HG03175 (cell line): ENCODE data around the gene SHOX.
"Not testable (repeated sequence)": the region's sequence is repeated elsewhere in the genome, so short reads cannot be mapped to it uniquely, and the experiment has no call there.

Experiments
- ATAC-seq: cut with Tn5 transposase; IDR thresholded peaks from one replicate; pipeline ENCODE4 v1.9.1; 2021; ENCODE audit warnings: mild to moderate bottlenecking, moderate library complexity; ENCODE audit not compliant: unreplicated experiment

Gene SHOX

DNA sequence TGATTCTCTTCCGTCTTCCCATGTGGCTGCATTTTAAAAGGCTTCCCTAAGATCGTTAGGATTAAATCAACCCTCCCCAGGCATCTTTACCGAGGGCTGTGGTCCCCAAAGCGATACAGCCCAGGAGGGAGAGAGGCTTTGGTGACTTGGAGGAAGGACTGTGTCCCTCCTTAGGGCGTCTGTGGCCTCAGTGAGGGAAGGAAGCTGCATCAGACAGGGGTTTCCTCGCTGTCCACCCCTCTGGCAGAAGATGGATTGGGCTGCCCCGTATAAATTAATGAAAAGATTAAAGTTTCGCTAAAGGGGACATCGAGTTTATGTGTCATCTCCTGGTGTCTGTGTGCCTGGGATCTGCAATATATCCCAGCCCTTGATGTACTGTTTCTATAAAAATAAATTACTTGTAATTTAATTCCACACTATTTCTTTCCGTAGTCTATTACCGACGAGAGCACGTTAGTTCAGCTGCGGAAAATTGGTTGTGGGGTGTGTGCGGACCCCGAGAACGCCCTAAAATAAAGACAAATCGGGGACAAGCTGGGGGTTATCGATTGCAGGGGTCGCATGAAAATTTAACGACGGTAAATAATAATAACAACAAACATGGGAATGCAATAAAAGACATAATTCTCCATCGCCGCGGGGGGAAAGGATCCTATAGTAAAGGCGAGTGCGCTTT is 6.5 kb downstream of the SHOX start:
- ATAC-seq, result no peak

DNA sequence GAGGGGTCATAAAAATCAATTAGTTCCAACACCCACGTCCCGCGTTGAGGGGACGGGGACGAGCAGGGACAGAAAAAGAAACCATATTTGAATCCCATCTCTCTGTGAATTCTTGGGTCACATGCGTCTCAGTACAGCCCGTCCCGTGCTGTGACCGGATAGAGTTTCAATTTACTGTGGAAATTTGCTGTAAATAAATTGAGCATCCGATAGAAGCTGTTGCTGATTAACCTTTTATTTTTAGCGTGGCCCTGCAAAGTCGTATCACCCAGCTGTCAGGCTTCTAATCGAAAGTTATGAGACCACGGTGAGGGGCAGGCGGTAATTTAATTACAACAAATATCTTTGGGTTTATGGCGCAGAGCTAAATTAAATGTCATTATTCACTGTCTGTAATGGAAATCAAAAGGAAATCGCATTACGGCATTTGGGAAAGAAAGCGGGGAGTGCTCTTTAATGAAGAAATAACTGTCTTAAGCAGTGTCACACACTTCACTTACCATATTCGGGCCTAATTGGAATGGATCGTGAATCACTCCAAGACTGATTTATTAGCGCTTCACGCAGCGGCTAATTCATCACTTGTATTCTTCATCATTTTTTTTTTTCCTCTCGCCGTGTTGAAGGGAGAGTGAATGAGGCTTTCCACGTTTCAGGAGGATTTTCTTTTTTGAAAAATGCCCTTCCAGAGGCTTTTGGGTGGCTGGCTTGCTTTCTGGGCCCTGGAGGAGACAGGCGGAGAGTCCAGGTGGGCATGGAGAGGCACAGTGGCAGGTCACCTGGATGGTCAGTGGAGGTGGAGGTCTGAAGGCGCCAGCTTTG is 7.3 kb downstream of the SHOX start:
- ATAC-seq, result no peak

DNA sequence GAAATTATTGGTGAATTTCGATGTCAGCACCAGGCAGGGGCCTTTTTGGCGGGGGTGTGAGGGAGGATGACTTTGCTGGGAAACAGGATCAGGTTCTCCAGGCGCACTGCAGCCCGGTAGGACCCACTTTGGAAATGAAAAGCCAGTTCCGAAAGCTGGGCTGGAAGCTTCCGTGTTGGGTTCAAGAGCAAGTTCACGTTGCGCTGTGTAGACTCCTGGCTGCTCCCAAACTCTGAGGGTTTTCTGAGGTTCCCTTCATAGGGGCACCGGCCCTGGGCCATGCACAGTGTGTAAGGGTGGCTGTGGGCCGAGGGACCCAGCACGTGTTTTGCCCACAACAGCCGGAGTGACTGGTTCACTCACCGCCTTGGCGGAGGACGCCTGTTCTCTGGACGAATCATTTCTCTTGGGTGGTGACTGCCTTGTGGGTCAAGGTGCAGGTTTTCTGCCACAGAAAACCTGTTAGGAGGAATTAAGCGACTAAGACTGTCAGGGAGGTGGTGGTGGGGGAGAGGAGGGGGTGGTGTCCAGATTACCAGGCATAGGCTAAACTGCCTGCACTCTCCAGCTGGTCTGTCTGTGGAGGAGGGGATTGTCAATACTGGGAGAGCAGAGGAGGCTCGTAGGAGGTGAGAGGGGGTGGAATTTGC is 8.0 kb downstream of the SHOX start:
- ATAC-seq, result no peak

DNA sequence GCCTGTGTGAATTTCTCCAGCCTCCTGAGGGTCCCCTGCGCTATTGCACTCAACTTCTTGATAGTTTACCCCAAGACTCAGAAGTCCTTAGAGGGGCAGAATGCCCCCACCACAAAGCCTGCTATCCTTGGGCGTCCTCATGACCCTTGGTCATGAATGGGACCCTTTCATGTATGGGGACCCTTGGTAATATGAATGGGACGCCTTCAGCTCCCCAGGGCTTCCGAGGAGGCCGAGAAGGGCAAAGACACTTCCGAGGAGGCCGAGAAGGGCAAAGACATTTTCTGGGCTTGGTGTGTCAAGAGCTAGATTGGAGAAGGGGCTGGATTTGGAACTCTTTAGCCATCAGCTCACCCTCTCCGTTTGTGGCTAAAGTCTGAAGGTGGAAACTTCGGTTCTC is 8.6 kb downstream of the SHOX start:
- ATAC-seq, result no peak

DNA sequence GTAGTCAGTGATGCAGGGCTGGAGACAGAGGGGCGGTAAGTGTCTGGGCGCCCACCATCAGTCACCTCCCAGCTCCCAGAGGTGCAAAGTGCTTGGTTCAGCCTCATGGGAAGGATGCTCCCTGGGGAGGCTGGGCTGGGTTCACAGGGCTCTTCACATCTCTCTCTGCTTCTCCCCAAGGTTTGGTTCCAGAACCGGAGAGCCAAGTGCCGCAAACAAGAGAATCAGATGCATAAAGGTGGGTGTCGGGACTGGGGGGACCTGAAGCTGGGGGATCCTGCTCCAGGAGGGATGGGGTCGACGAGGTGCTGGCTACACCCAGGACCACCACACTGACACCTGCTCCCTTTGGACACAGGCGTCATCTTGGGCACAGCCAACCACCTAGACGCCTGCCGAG is 10.1 kb downstream of the SHOX start:
- no peak for ATAC-seq

DNA sequence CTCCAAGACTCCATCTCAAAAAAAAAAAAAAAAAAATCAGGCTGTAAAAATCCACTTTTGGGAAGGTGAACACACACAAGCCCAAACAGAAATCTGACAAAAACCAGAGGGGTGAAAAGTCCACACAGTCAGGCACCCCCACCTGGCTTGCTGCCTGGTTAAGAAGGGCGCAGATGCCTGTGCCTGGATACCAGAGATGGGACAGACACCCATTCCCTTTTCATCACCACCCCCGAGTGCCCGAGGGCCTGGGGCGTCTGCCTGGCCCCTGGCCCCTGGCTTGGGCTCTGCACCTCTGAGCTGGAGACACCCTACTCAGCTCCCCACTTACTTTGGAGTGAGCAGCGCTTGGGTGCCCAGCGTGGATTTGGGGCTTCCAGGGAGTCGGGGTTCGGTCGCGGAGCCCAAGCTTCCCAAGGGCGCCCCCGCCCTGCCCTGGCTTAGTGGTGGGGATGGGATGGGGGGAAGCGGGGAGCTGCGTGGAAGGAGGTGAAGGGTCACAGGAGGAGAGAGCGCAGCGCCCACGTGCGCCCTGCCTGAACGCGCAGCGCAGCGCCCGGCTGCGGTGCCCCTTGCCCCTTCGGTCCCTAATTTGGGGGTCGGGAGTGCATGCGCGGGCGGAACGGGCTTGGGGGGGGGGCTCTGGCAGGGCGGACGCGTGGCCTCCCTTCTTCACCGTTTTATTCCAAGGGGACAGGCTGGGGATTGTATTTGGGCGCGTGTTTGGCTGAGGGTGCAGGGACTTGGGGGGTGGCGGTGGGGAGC is 11.3 kb downstream of the SHOX start:
- no peak for ATAC-seq

DNA sequence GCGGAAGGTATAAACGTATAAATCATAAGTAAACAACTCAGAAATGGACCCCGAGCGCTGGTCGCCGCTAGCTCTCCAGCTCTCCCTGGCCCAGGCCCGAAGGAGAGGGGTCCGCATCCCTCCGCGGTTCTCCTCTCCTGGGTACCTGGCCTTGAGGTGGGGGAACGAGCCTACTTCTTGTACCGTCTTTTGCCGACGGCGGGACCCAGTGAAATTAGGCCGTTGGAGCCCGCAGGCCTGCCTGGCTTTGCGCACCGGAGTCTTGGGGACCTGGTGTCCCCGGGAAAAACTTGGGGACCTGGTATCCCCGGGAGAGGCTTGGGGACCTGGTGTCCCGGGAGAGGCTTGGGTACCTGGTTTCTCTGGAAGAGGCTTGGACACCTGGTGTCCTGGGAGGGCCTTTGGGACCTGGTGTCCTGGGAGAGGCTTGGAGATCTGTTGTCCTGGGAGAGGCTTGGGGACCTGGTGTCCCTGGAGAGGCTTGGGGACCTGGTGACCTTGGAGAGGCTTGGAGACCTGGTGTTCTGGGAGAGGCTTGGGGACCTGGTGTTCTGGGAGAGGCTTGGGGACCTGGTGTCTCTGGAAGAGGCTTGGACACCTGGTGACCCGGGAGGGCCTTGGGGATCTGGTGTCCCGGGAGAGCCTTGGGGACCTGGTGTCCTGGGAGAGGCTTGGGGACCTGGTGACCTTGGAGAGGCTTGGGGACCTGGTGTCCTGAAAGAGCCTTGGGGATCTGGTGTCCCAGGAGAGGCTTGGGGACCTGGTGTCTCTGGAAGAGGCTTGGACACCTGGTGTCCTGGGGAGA is 12.0 kb downstream of the SHOX start:
- ATAC-seq, result no peak

DNA sequence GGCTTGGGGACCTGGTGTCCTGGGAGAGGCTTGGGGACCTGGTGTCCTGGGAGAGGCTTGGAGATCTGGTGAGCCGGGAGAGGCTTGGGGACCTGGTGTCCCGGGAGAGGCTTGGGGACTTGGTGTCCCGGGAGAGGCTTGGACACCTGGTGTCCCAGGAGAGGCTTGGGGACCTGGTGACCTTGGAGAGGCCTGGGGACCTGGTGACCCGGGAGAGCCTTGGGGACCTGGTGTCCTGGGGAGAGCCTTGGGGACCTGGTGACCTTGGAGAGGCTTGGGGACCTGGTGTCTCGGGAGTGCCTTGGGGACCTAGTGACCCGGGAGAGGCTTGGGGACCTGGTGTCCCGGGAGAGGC is 12.6 kb downstream of the SHOX start:
- no peak for ATAC-seq

DNA sequence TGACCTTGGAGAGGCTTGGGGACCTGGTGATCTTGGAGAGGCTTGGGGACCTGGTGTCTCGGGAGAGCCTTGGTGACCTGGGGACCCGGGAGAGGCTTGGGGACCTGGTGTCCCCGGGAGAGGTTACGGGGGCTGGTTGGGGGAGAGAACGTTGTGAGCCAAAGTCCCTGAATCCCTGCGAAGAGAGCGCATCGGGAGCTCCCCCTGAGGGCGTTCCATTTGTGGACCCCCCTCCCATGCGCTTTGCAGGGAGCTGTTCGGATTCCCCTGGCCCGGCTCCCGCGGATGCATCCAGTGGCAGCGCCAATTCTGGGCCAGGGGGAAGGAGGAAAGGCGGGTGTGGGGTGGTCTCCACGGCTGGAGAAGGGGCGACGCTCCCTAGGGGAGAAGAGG is 13.3 kb downstream of the SHOX start:
- ATAC-seq, result no peak

DNA sequence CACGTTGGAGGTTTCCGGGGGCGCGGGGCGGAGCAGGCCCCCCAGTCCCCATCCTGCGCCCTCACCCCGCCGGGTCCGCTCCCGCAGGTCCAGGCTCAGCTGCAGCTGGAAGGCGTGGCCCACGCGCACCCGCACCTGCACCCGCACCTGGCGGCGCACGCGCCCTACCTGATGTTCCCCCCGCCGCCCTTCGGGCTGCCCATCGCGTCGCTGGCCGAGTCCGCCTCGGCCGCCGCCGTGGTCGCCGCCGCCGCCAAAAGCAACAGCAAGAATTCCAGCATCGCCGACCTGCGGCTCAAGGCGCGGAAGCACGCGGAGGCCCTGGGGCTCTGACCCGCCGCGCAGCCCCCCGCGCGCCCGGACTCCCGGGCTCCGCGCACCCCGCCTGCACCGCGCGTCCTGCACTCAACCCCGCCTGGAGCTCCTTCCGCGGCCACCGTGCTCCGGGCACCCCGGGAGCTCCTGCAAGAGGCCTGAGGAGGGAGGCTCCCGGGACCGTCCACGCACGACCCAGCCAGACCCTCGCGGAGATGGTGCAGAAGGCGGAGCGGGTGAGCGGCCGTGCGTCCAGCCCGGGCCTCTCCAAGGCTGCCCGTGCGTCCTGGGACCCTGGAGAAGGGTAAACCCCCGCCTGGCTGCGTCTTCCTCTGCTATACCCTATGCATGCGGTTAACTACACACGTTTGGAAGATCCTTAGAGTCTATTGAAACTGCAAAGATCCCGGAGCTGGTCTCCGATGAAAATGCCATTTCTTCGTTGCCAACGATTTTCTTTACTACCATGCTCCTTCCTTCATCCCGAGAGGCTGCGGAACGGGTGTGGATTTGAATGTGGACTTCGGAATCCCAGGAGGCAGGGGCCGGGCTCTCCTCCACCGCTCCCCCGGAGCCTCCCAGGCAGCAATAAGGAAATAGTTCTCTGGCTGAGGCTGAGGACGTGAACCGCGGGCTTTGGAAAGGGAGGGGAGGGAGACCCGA is 14.0 kb downstream of the SHOX start:
- ATAC-seq, result no peak

DNA sequence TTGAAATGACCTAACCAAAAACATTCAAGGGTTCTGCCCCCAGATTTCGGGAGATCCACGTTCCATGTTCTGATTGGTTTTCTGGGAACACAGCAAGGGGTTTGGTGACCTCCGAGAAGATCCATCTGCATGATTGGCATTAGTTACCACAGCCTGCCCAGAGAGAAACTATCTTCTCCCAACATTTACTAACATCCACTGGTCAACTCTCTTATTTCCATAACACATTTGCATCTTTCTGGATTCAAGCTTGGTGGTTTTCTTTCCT is 15.6 kb downstream of the SHOX start:
- no peak for ATAC-seq

DNA sequence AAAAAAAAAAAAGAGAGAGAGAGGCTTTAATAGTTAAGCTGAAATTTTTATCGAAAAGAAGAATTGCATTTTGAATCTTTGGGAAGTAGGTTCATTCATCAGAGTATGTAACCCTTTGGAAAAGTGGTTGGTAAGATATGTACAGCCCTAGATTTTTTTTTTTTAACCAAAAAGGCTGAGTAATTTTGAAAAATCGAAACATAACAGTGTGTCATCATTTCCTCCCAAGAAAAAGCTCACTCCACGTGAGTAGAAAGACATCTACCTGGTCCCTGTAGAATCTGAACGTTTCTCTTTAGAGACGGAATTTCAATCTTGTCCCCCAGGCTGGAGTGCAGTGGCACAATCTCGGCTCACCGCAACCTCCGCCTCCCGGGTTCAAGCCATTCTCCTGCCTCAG is 16.2 kb downstream of the SHOX start:
- ATAC-seq, result no peak

DNA sequence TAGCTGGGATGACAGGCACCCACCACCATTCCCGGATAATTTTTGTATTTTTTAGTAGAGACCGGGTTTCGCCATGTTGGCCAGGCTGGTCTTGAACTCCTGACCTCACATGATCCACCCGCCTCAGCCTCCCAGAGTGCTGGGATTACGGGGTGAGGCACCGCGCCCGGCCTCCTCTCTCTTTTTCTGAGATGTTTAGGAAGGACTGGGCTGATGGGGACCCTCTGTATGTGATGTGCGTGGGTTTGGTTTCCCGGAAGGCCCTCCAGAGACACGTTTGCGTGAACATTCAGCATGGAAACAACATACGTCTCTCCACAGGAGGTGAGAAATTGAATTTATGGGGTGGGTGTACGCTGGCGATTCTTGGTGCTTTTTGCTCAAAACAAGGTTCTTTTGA is 18.6 kb downstream of the SHOX start:
- ATAC-seq, result no peak

DNA sequence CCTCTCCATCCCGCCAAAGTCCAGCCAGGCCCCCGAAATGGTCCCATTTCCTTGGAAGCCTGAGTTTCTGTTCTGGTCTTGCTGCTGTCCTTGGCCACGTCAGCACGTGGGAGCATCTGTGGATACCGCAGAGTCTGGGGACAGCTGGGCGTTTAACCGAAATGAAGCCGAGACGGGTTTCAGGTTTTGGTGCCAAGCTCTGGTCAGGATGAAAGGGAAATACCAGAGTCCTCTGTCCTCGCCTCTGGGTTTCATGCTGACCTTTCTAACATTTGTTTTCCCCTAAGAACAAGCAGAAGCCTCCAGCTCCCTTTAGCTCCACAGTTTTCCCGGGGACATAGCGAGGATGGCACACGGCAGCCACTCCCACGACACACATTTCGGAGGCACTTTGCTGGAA is 19.7 kb downstream of the SHOX start:
- no peak for ATAC-seq

DNA sequence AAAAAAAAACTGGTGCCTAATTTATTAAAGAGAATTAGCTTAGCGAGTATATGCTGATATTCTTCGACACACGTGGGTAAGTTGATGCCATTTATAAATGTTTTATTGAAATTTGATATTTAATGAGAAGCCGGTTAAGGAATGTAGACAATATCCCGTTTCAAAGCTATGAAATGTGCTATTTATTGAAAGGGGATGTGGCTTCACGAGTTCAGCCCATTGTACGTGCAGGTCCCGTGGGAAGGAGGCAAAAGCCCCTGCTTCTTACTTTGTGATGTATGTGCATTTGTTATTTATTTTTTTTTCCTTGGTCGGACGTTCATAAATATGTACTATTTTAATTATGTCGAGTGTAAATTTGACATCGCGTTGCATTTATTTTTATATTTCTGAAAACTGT is 20.2 kb downstream of the SHOX start:
- no peak for ATAC-seq

DNA sequence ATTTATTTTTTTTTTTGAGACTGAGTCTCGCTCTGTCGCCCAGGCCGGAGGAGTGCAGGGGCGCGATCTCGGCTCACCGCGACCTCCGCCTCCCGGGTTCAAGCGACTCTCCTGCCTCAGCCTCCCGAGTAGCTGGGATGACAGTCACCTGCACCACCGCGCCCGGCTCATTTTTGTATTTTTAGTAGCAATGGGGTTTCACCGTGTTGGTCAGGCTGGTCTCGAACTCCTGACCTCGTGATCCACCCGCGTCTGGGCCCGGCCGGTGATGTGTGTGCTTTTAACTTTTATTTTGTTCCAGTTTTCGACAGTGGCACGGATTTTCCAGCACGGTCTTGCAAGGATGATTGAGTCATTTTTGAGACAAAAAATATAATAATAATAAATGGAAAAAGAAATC is 21.3 kb downstream of the SHOX start:
- ATAC-seq, result not testable (repeated sequence)

DNA sequence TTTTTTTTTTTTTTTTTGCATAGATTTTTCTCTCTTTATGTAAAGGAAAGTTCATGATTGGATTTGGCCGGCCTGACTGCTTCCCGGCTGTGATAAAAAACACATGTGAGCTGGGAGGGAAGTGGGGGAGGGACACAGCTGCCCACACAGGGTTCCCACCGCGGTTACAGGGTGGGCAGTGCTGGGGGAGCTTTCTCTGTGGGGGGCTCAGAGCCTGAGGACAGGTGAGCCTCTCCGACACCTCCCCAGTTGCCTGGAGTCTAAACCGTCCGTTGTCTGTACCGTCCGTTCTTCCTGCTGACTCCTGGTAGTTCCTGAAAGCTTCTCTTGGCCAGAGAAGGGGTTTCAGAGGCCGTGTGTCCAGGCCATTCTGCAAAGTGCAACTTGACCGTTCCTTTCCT is 21.8 kb downstream of the SHOX start:
- no peak for ATAC-seq

DNA sequence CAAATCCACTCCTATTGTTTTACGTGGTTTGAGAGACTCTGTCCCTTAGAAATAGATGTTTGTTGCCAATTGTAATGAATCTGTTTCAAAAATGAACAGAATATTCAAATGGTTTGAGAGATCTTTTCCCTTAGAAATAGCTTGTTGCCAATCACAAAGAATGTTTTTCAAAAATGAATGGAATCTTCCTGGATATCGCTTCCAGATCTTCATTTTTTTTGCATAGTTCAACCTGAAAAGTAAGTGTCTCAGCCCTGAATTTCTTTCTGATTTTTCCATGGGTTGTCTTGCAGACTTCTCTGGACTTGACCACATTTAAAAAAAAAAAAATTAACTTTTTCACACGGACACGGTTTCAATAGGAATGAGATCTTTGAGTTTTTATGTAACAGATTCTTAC is 22.7 kb downstream of the SHOX start:
- ATAC-seq, result no peak

DNA sequence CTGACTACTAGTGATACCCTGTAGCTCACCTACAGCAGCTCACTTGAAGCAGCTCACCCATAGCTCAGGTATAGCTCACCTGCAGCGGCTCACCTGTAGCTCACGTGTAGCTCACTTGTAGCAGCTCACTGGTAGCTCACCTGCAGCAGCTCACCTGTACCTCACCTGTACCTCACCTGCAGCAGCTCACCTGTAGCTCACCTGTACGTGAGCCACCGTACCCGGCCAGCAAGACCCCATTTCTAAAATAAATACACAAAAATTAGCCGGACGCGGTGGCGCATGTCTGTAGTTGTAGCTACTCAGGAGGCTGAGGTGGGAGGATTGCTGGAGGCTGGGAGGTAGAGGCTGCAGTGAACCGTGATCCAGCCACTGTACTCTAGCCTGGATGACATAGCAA is 30.6 kb downstream of the SHOX start:
- ATAC-seq, result no peak

DNA sequence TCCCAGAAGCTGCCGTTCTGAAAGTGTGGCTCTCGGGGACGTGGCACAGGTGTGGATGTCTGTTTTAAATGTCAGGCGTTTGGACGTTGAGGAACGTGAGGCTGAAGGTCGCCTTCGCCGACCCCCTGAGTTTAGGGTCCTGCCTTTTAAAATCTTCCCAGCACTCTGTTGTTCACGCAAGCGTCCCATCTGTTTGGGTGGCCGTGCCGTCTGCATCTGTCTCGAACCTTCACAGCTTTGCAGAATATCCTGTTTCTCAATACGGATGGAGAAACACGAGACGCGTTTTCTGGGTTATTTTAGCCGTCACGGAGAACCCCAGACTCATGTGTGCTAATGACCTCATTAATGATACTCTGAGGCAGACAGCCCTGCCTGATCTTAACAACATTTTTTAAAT is 31.5 kb downstream of the SHOX start:
- ATAC-seq, result no peak
